Naive thymus-derived CD4-positive, alpha-beta T cell (primary cell): Measurements from ENCODE around the gene SLC35G1. TPM values are rescaled to one million over a fixed set of nuclear protein-coding genes. Genes with fewer than 3 reads are reported as not detected.

Source experiments
- polyA plus RNA-seq, 2 donors: library from polyadenylated mRNA; unstranded; fragments of 300-500 nt; fragmentation: Illumina TruSeq; gene quantifications; one replicate each; pipeline ENCODE4 v1.2.3, GENCODE V29; 2021
- total RNA-seq, 6 experiments: library from RNA in 5 of 6; stranded (reverse) in 5 of 6; gene quantifications; 1 replicate in 5 of 6; 2 replicates in 1 of 6; pipeline ENCODE4 v1.2.3 and lab custom pipeline; 2021 to 2026

SLC35G1 gene
- total and polyA plus RNA-seq, 7 experiments from 2014 or later, result 2.4 to 7.2 (median 4.5) TPM

Other genes with a start within 250 kb of the SLC35G1 start
- gene FRA10AC1, start 191.4 kb upstream of the SLC35G1 start, total RNA-seq, result 10 to 100 TPM; 15.5 to 31.0 (median 22.7) TPM
- gene FRA10AC1, start 191.4 kb upstream of the SLC35G1 start, polyA plus RNA-seq, result 1 to 10 TPM; 4.4 to 6.8 TPM
- gene LGI1, start 136.0 kb upstream of the SLC35G1 start, total RNA-seq, result not detected
- not detected for gene LGI1, start 136.0 kb upstream of the SLC35G1 start, polyA plus RNA-seq
- gene PLCE1, start 100.0 kb downstream of the SLC35G1 start, total RNA-seq, result under 1 TPM in 2 of 5 experiments, not detected in 3; 0.03 to 0.05 TPM
- under 1 TPM; 0.22 to 0.30 TPM for gene PLCE1, start 100.0 kb downstream of the SLC35G1 start, polyA plus RNA-seq